HepG2 (cell line): ENCODE results near the gene MZT2A. TPM values are rescaled to one million over a fixed set of nuclear protein-coding genes. Genes with fewer than 3 reads are reported as not detected.

Experiments used
- CEBPZ ChIP-seq: IDR thresholded peaks from 2 replicates; pipeline ENCODE4 v1.6.1; 2012; ENCODE audit warnings: low read length, improper control_type of control experiment
- HNRNPLL ChIP-seq: fragments of 200-400 bp; formaldehyde crosslinking; IDR thresholded peaks from 2 replicates; pipeline ENCODE4 v1.6.1; 2017; ENCODE audit warnings: mild to moderate bottlenecking, low read depth, low read length; ENCODE audit not compliant: poor library complexity, severe bottlenecking
- KDM5B ChIP-seq: sonication (generic); formaldehyde crosslinking; IDR thresholded peaks from 2 replicates; pipeline ENCODE4 v1.4.0; 2020; ENCODE audit warnings: missing genetic modification reagents, mild to moderate bottlenecking, borderline replicate concordance
- MAF1 ChIP-seq: sonication (generic); formaldehyde crosslinking; IDR thresholded peaks from 2 replicates; pipeline ENCODE4 v1.5.0; 2020; ENCODE audit warnings: missing genetic modification reagents, borderline replicate concordance
- NCOA1 ChIP-seq: sonication (generic); formaldehyde crosslinking; IDR thresholded peaks from 2 replicates; pipeline ENCODE4 v1.9.0; 2021; ENCODE audit warnings: missing genetic modification reagents
- NCOR1 ChIP-seq: fragments of 200-600 bp; sonication (generic); IDR thresholded peaks from 2 replicates; pipeline ENCODE4 v1.7.0; 2017; ENCODE audit warnings: antibody characterized with exemption, low read length, borderline replicate concordance
- POLR2A ChIP-seq, 2 experiments: IDR thresholded peaks; 2 replicates each; pipeline ENCODE4 v1.6.1; 2011; ENCODE audit warnings: low read depth in 2 of 2, low read length in 2 of 2, mild to moderate bottlenecking in 1 of 2, moderate library complexity in 1 of 2; ENCODE audit not compliant: insufficient read depth in 1 of 2
- POLR2AphosphoS5 ChIP-seq: IDR thresholded peaks from 2 replicates; pipeline ENCODE4 v1.6.1; 2012; ENCODE audit warnings: low read depth, low read length
- SRSF1 ChIP-seq: fragments of 200-400 bp; formaldehyde crosslinking; optimal IDR thresholded peaks from 2 replicates; pipeline ENCODE3; 2017; ENCODE audit warnings: mild to moderate bottlenecking, low read depth, low read length, moderate library complexity
- THYN1 ChIP-seq: sonication (generic); formaldehyde crosslinking; IDR thresholded peaks from 2 replicates; pipeline ENCODE4 v1.8.1; 2023; ENCODE audit warnings: low read depth, mild to moderate bottlenecking, moderate library complexity, missing genetic modification reagents, borderline replicate concordance
- ZFP90 ChIP-seq: sonication (generic); formaldehyde crosslinking; IDR thresholded peaks from 2 replicates; pipeline ENCODE4 v1.8.0; 2022; ENCODE audit warnings: missing genetic modification reagents, mild to moderate bottlenecking, inconsistent platforms, borderline replicate concordance
- ZFY ChIP-seq: sonication (generic); formaldehyde crosslinking; IDR thresholded peaks from 2 replicates; pipeline ENCODE4 v1.4.0; 2020; ENCODE audit warnings: missing genetic modification reagents
- ZIK1 ChIP-seq: sonication (generic); formaldehyde crosslinking; IDR thresholded peaks from 2 replicates; pipeline ENCODE4 v1.5.0; 2020; ENCODE audit warnings: mild to moderate bottlenecking, low read depth, missing genetic modification reagents, borderline replicate concordance
- ZNF143 ChIP-seq: sonication (generic); formaldehyde crosslinking; IDR thresholded peaks from 2 replicates; pipeline ENCODE4 v1.4.0; 2020; ENCODE audit warnings: missing genetic modification reagents
- ZNF256 ChIP-seq: sonication (generic); formaldehyde crosslinking; conservative IDR thresholded peaks from 2 replicates; pipeline ENCODE4 v1.4.0; 2020; ENCODE audit warnings: missing genetic modification reagents
- ZNF30 ChIP-seq: sonication (generic); formaldehyde crosslinking; IDR thresholded peaks from 2 replicates; pipeline ENCODE4 v1.5.0; 2020; ENCODE audit warnings: mild to moderate bottlenecking, missing genetic modification reagents
- ZNF329 ChIP-seq: sonication (generic); formaldehyde crosslinking; IDR thresholded peaks from 2 replicates; pipeline ENCODE4 v1.9.0; 2021; ENCODE audit warnings: low read depth, mild to moderate bottlenecking, missing genetic modification reagents
- ZNF335 ChIP-seq: sonication (generic); formaldehyde crosslinking; IDR thresholded peaks from 2 replicates; pipeline ENCODE4 v1.4.0; 2020; ENCODE audit warnings: missing genetic modification reagents
- ZNF513 ChIP-seq: sonication (generic); formaldehyde crosslinking; conservative IDR thresholded peaks from 2 replicates; pipeline ENCODE4 v1.5.0; 2020; ENCODE audit warnings: missing genetic modification reagents
- ZNF616 ChIP-seq: sonication (generic); formaldehyde crosslinking; IDR thresholded peaks from 2 replicates; pipeline ENCODE4 v1.5.0; 2020; ENCODE audit warnings: low read depth, mild to moderate bottlenecking, missing genetic modification reagents
- ZNF703 ChIP-seq: sonication (generic); formaldehyde crosslinking; IDR thresholded peaks from 2 replicates; pipeline ENCODE4 v1.5.1; 2020; ENCODE audit warnings: missing genetic modification reagents, mild to moderate bottlenecking, moderate library complexity, borderline replicate concordance
- ZNF75D ChIP-seq: sonication (generic); formaldehyde crosslinking; IDR thresholded peaks from 2 replicates; pipeline ENCODE4 v1.8.1; 2023; ENCODE audit warnings: missing genetic modification reagents, mild to moderate bottlenecking, borderline replicate concordance
- polyA plus RNA-seq, 8 experiments: library from polyadenylated mRNA; depleted of rRNA in 3 of 8; stranded (reverse) in 7 of 8; unstranded in 1 of 8; fragments of >200 nt; fragmentation: Illumina TruSeq in 4 of 8; extraction: Trizol in 4 of 8; gene quantifications; 2 replicates each; pipeline versions ENCODE4 v1.2.1 to v1.2.3, GENCODE V29; 2011 to 2016; ENCODE audit warnings: low read depth in 4 of 8, missing spikeins in 1 of 8, mixed read lengths in 1 of 8; ENCODE audit not compliant: insufficient read depth in 1 of 8
- total RNA-seq, 5 experiments: library from RNA; depleted of rRNA; stranded (reverse); fragments of >200 nt; fragmentation: Illumina TruSeq; extraction: Trizol; gene quantifications; 2 replicates each; pipeline ENCODE4 v1.2.3, GENCODE V29; 2016; ENCODE audit warnings: low read depth in 1 of 5
- TF ChIP-seq, protein P1 (sequence below): sonication (generic); formaldehyde crosslinking; IDR thresholded peaks from 2 replicates; pipeline ENCODE4 v1.5.1; 2020; ENCODE audit warnings: missing genetic modification reagents, mild to moderate bottlenecking, borderline replicate concordance

Gene MZT2A
- total and polyA plus RNA-seq, 2 of the 13 experiments (the other 11 are each of a cell fraction or from before 2014, with no cell fraction given): 221 to 349 TPM

DNA sequence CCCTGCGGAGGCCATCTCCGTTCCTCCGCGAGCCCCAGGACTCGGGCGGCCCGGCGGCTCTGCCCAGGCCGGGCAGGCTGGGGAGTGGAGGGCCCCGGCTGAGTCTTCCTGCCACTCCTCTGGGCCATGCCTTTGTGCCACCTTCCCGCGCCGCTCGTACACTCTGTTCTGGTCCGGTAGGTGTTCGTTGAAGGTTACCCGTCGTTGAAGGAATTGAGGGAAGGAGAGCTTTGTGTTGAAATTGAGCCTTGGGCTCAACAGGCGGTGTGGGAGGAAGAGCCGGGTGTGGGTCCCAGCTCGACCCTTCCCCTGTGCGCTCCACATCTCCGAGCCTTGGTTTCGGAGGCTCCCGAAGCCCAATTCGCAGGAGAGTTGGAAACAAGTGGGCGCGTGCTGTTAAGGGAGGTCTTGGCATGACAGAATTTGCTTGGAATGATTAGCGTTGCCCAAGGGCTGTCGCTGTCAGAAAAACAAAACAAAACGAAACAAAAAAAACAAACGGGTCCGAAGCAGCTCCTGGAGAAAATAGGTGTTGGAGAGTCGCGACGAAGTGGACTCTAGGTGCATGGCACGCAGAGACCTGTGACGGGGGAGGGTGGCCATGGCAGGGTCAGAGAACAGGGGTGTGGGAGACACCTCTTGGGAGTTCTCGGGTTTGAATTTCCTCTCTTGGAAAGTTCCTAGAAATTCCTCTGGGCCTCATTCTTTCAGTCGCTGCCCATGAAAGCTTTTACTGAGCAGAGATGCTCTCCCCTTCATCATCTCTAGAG lies 1.2 kb upstream of the MZT2A start (continued):
- TF ChIP-seq ZNF513 (CRISPR knock-in tag) (no peak), ZIK1 (0 out of 2 replicates have a peak, but pooled peaks have one; percentile 14), CEBPZ (no peak), POLR2AphosphoS5 (no peak), ZNF329 (CRISPR knock-in tag) (0 out of 2 replicates have a peak, but pooled peaks have one; percentile 39), ZNF335 (CRISPR knock-in tag) (no peak), SRSF1 (no peak), HNRNPLL (no peak), ZNF256 (0 out of 2 replicates have a peak, but pooled peaks have one; percentile 68), ZNF75D (CRISPR knock-in tag) (no peak), ZNF143 (CRISPR knock-in tag) (no peak), NCOR1 (no peak), KDM5B (CRISPR knock-in tag) (no peak), THYN1 (CRISPR knock-in tag) (no peak), NCOA1 (CRISPR knock-in tag) (no peak), ZFP90 (CRISPR knock-in tag) (peak; percentile 58; the same call in 1 of the 2 replicates), ZNF30 (CRISPR knock-in tag) (no peak), POLR2A (IDR thresholded peaks at IDR 0.05; ENCODE audit: insufficient read depth in 1 of 2, low read depth in 2 of 2, low read length in 2 of 2) (no peak), ZNF616 (no peak), ZNF703 (CRISPR knock-in tag) (0 out of 2 replicates have a peak, but pooled peaks have one; percentile 0), MAF1 (CRISPR knock-in tag) (no peak), ZFY (CRISPR knock-in tag) (no peak; the same call in 1 of the 2 replicates)
- TF ChIP-seq, protein P1, sequence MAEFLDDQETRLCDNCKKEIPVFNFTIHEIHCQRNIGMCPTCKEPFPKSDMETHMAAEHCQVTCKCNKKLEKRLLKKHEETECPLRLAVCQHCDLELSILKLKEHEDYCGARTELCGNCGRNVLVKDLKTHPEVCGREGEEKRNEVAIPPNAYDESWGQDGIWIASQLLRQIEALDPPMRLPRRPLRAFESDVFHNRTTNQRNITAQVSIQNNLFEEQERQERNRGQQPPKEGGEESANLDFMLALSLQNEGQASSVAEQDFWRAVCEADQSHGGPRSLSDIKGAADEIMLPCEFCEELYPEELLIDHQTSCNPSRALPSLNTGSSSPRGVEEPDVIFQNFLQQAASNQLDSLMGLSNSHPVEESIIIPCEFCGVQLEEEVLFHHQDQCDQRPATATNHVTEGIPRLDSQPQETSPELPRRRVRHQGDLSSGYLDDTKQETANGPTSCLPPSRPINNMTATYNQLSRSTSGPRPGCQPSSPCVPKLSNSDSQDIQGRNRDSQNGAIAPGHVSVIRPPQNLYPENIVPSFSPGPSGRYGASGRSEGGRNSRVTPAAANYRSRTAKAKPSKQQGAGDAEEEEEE (CRISPR knock-in tag): no peak
